Prostate gland (tissue), 2 donors: ENCODE results near the gene BTD. TPM values are rescaled to one million over a fixed set of nuclear protein-coding genes. Genes with fewer than 3 reads are reported as not detected.
"Not testable (repeated sequence)": the region's sequence is repeated elsewhere in the genome, so short reads cannot be mapped to it uniquely, and the experiment has no call there.

Experiments
- DNase-seq: peaks from one replicate; pipeline ENCODE4 v3.0.0-alpha.2; 2019; ENCODE audit warnings: low spot score
- H3K27ac ChIP-seq, 2 donors: fragments of 200-600 bp; sonication (generic); 2 replicates each; pipeline ENCODE4 v1.5.1; 2017 to 2019
- H3K27me3 ChIP-seq: fragments of 200-600 bp; sonication (generic); replicated peaks from 2 replicates; pipeline ENCODE4 v1.5.1; 2019; ENCODE audit not compliant: insufficient read depth
- H3K36me3 ChIP-seq, 2 donors: fragments of 200-600 bp; sonication (generic); 1 replicate in 1 of 2; 2 replicates in 1 of 2; pipeline versions ENCODE4 v1.5.1 to v1.8.1; 2017 to 2019
- H3K4me1 ChIP-seq: fragments of 200-600 bp; sonication (generic); replicated peaks from 2 replicates; pipeline ENCODE4 v1.5.1; 2019
- H3K4me3 ChIP-seq, 2 donors: fragments of 200-600 bp; sonication (generic); 2 replicates each; pipeline ENCODE4 v1.5.1; 2017 to 2019
- H3K9me3 ChIP-seq: fragments of 200-600 bp; sonication (generic); 2 replicates; pipeline ENCODE4 v1.5.1; 2017
- CTCF ChIP-seq, 4 experiments: fragments of 200-600 bp in 2 of 4; fragments of 450-650 bp in 2 of 4; sonication (generic) in 2 of 4; IDR thresholded peaks; 1 replicate in 3 of 4; 2 replicates in 1 of 4; pipeline ENCODE4 v1.5.1; 2016 to 2019; ENCODE audit warnings: antibody characterized with exemption in 4 of 4, mild to moderate bottlenecking in 2 of 4, moderate library complexity in 2 of 4
- POLR2A ChIP-seq: fragments of 450-650 bp; IDR thresholded peaks from one replicate; pipeline ENCODE4 v1.6.1; 2016; ENCODE audit warnings: antibody characterized with exemption, mild to moderate bottlenecking
- POLR2AphosphoS5 ChIP-seq: sonication (generic); formaldehyde crosslinking; IDR thresholded peaks from one replicate; pipeline ENCODE4 v1.6.1; 2017; ENCODE audit warnings: antibody characterized with exemption
- WGBS: methylation state at CpG from one replicate; pipeline ENCODE4 v1.1.5; 2018; 5-methylcytosine and 5-hydroxymethylcytosine counted together
- intact Hi-C: fragments of 100-400 bp; cut with DNase I; formaldehyde crosslinking; loops from one replicate; pipeline ENCODE4 v1.14.2; 2022
- total RNA-seq, 2 donors: library from RNA; depleted of rRNA; stranded (reverse); fragments of >200 nt; gene quantifications; one replicate each; pipeline ENCODE4 v1.1.0, GENCODE V29; 2016

BTD gene
- total RNA-seq, 2 donors from 2014 or later: 34.4 to 42.7 TPM

GRCh38 chr3:15611018-15611417 lies 9.5 kb downstream of the BTD start:
- Histone ChIP-seq H3K27ac (no peak overlapping the region), H3K9me3 (no peaks in the 10 kb centered on the region), H3K36me3 (no peaks in the 10 kb centered on the region), H3K27me3 (no peaks in the 10 kb centered on the region), H3K4me1 (no peaks in the 10 kb centered on the region), H3K4me3 (no peak overlapping the region)
- intact Hi-C loops: no loop called here
- DNase-seq: no peak
- TF ChIP-seq POLR2A (no peak), CTCF (IDR thresholded peaks at IDR 0.05) (no peak), POLR2AphosphoS5 (peak; percentile 4)
- 86% methylated on average over 3 of the region's 3 CpGs for WGBS

GRCh38 chr3:15612001-15612400 lies 10.5 kb downstream of the BTD start:
- DNase-seq: no peak
- Histone ChIP-seq H3K36me3 (no peaks in the 10 kb centered on the region), H3K4me1 (no peaks in the 10 kb centered on the region), H3K27me3 (no peaks in the 10 kb centered on the region), H3K4me3 (no peak overlapping the region), H3K27ac (no peak overlapping the region), H3K9me3 (no peaks in the 10 kb centered on the region)
- 7% methylated on average over 1 of the region's 1 CpG for WGBS
- intact Hi-C loops: no loop called here
- no peak for TF ChIP-seq POLR2A
- TF ChIP-seq POLR2AphosphoS5: peak; percentile 37

- no peak overlapping the region for H3K4me3 ChIP-seq
- no peaks in the 10 kb centered on the region for H3K9me3 ChIP-seq
- intact Hi-C loops: no loop called here
- DNase-seq: no peak
- TF ChIP-seq CTCF (IDR thresholded peaks at IDR 0.05) (no peak), POLR2AphosphoS5 (peak; percentile 4), POLR2A (no peak)
- no peak overlapping the region for H3K27ac ChIP-seq
- H3K27me3 ChIP-seq: no peaks in the 10 kb centered on the region
- no peaks in the 10 kb centered on the region for H3K36me3 ChIP-seq
- WGBS: 75% methylated on average over 1 of the region's 1 CpG
- no peaks in the 10 kb centered on the region for H3K4me1 ChIP-seq
Measured at GRCh38 chr3:15614958-15615357, 13.4 kb downstream of the BTD start.

GRCh38 chr3:15616053-15616452 lies 14.5 kb downstream of the BTD start:
- 96% methylated on average over 6 of the region's 6 CpGs for WGBS
- Histone ChIP-seq H3K4me1 (no peaks in the 10 kb centered on the region), H3K27me3 (no peaks in the 10 kb centered on the region), H3K9me3 (no peaks in the 10 kb centered on the region), H3K27ac (no peak overlapping the region), H3K4me3 (no peak overlapping the region), H3K36me3 (no peaks in the 10 kb centered on the region)
- TF ChIP-seq CTCF (IDR thresholded peaks at IDR 0.05): no peak
- TF ChIP-seq POLR2A: no peak
- no peak for TF ChIP-seq POLR2AphosphoS5
- no peak for DNase-seq
- intact Hi-C loops: no loop called here

GRCh38 chr3:15619659-15620464 lies 18.3 kb downstream of the BTD start:
- H3K9me3 ChIP-seq, DNase-seq, H3K36me3 ChIP-seq, intact Hi-C loops, H3K4me1 ChIP-seq, H3K27ac ChIP-seq, H3K27me3 ChIP-seq, H3K4me3 ChIP-seq: not testable (repeated sequence)
- 90% methylated on average over 8 of the region's 8 CpGs for WGBS
